Neuronal stem cell (in vitro differentiated cells): ENCODE data around the gene TCF4.

Experiments
- DNase-seq: peaks from one replicate; pipeline ENCODE4 v3.0.0-alpha.2; 2013; ENCODE audit warnings: low spot score
- H2AFZ ChIP-seq: one replicate; pipeline ENCODE4 v1.6.1; 2013; ENCODE audit warnings: mild to moderate bottlenecking, low read length, inconsistent platforms
- H2AK5ac ChIP-seq: 2 replicates; pipeline ENCODE4 v1.6.1; 2013; ENCODE audit warnings: low read depth, mild to moderate bottlenecking, inconsistent platforms, low read length, moderate library complexity, mixed read lengths
- H2BK120ac ChIP-seq: 2 replicates; pipeline ENCODE4 v1.6.1; 2013; ENCODE audit warnings: low read depth, mild to moderate bottlenecking, inconsistent platforms, low read length, moderate library complexity, mixed read lengths
- H2BK12ac ChIP-seq: one replicate; pipeline ENCODE4 v1.6.1; 2013; ENCODE audit warnings: low read length, inconsistent platforms
- H2BK15ac ChIP-seq: 2 replicates; pipeline ENCODE4 v1.6.1; 2013; ENCODE audit warnings: mild to moderate bottlenecking, low read length, inconsistent platforms, mixed read lengths
- H2BK5ac ChIP-seq: one replicate; pipeline ENCODE4 v1.6.1; 2013; ENCODE audit warnings: inconsistent platforms, mild to moderate bottlenecking, low read length, moderate library complexity
- H3K14ac ChIP-seq: one replicate; pipeline ENCODE4 v1.6.1; 2013; ENCODE audit warnings: low read length, inconsistent platforms
- H3K18ac ChIP-seq: 2 replicates; pipeline ENCODE4 v1.6.1; 2013; ENCODE audit warnings: low read length, inconsistent platforms
- H3K23ac ChIP-seq: 2 replicates; pipeline ENCODE4 v1.6.1; 2013; ENCODE audit warnings: low read depth, mild to moderate bottlenecking, mixed read lengths, low read length, inconsistent platforms; ENCODE audit not compliant: poor library complexity
- H3K27ac ChIP-seq: replicated peaks from 3 replicates; pipeline ENCODE4 v1.5.1; 2013; ENCODE audit warnings: low read length, inconsistent platforms
- H3K27me3 ChIP-seq, 3 experiments: 2 replicates each; pipeline ENCODE4 v1.6.1; 2013; ENCODE audit warnings: low read length in 3 of 3, mild to moderate bottlenecking in 2 of 3, inconsistent platforms in 1 of 3, low read depth in 1 of 3, mixed read lengths in 1 of 3, moderate library complexity in 1 of 3; ENCODE audit not compliant: control insufficient read depth in 3 of 3, insufficient read depth in 3 of 3
- H3K36me3 ChIP-seq, 2 donors: replicated peaks in 1 of 2; 2 replicates each; pipeline ENCODE4 v1.6.1; 2013; ENCODE audit warnings: low read length in 2 of 2; ENCODE audit not compliant: control insufficient read depth in 2 of 2, insufficient read depth in 2 of 2
- H3K4ac ChIP-seq: 2 replicates; pipeline ENCODE4 v1.6.1; 2013; ENCODE audit warnings: inconsistent platforms, mild to moderate bottlenecking, low read length, moderate library complexity
- H3K4me1 ChIP-seq, 2 donors: 1 replicate in 1 of 2; 2 replicates in 1 of 2; pipeline ENCODE4 v1.6.1; 2013; ENCODE audit warnings: low read length in 2 of 2, low read depth in 1 of 2; ENCODE audit not compliant: control insufficient read depth in 2 of 2, insufficient read depth in 1 of 2
- H3K4me2 ChIP-seq: one replicate; pipeline ENCODE4 v1.6.1; 2013; ENCODE audit warnings: mild to moderate bottlenecking, low read length, inconsistent platforms; ENCODE audit not compliant: insufficient read depth, poor library complexity, severe bottlenecking
- H3K4me3 ChIP-seq, 2 donors: 2 replicates each; pipeline ENCODE4 v1.5.1; 2013; ENCODE audit warnings: low read length in 2 of 2, mild to moderate bottlenecking in 2 of 2, inconsistent platforms in 1 of 2, moderate library complexity in 1 of 2
- H3K79me1 ChIP-seq: one replicate; pipeline ENCODE4 v1.6.1; 2013; ENCODE audit warnings: low read depth, mild to moderate bottlenecking, inconsistent platforms, low read length, moderate library complexity
- H3K9ac ChIP-seq: one replicate; pipeline ENCODE4 v1.6.1; 2013; ENCODE audit warnings: mild to moderate bottlenecking, low read depth, low read length, inconsistent platforms; ENCODE audit not compliant: poor library complexity
- H3K9me3 ChIP-seq, 2 donors: replicated peaks in 1 of 2; 2 replicates each; pipeline versions ENCODE3 to v1.6.1; 2013; ENCODE audit warnings: low read length in 2 of 2, mild to moderate bottlenecking in 2 of 2, inconsistent platforms in 1 of 2, low read depth in 1 of 2, mixed read lengths in 1 of 2, moderate library complexity in 1 of 2; ENCODE audit not compliant: control insufficient read depth in 2 of 2, insufficient read depth in 1 of 2
- H4K8ac ChIP-seq: one replicate; pipeline ENCODE4 v1.6.1; 2013; ENCODE audit warnings: low read depth, mild to moderate bottlenecking, inconsistent platforms, low read length, moderate library complexity
- H4K91ac ChIP-seq: one replicate; pipeline ENCODE4 v1.6.1; 2013; ENCODE audit warnings: low read length, low read depth, mild to moderate bottlenecking, inconsistent platforms; ENCODE audit not compliant: poor library complexity
- WGBS, 2 donors: extraction: QIAGEN DNeasy Blood & Tissue Kit; methylation state at CpG; one replicate each; pipeline ENCODE4 v1.1.7; 2013; ENCODE audit warnings: missing lambda C conversion rate in 2 of 2, mixed read lengths in 1 of 2; ENCODE audit not compliant: insufficient read length in 2 of 2, insufficient replicate concordance in 1 of 2; ENCODE audit errors: extremely low coverage in 2 of 2; 5-methylcytosine and 5-hydroxymethylcytosine counted together

TCF4 gene

GRCh38 chr18:55489034-55489986 lies 98.7 kb downstream of the TCF4 start:
- no peak overlapping the region for H4K91ac ChIP-seq
- no peak overlapping the region for H2BK120ac ChIP-seq
- H3K79me1 ChIP-seq: peaks cover 3% of the 10 kb centered on the region
- H2AFZ ChIP-seq: no peak overlapping the region
- no peak for DNase-seq
- no peaks in the 10 kb centered on the region for H3K27me3 ChIP-seq
- no peak overlapping the region for H3K18ac ChIP-seq
- H3K9me3 ChIP-seq: no peaks in the 10 kb centered on the region
- H3K4me2 ChIP-seq: no peak overlapping the region
- H3K23ac ChIP-seq: no peak overlapping the region
- peaks cover 0 to 3% of the 10 kb centered on the region in 2 donors for H3K36me3 ChIP-seq
- no peak overlapping the region for H2BK15ac ChIP-seq
- H2BK5ac ChIP-seq: no peak overlapping the region
- no peak overlapping the region for H3K4me3 ChIP-seq
- H3K4ac ChIP-seq: no peak overlapping the region
- no peak overlapping the region for H2BK12ac ChIP-seq
- WGBS, 2 donors: no CpG with 5 or more reads among the region's 10 CpGs
- no peak overlapping the region for H2AK5ac ChIP-seq
- no peak overlapping the region for H4K8ac ChIP-seq
- H3K4me1 ChIP-seq: peaks cover 10 to 13% of the 10 kb centered on the region in 2 donors
- H3K27ac ChIP-seq: no peak overlapping the region
- no peak overlapping the region for H3K9ac ChIP-seq
- H3K14ac ChIP-seq: no peak overlapping the region

GRCh38 chr18:55488473-55488872 lies 99.5 kb downstream of the TCF4 start:
- Histone ChIP-seq H2BK15ac (no peak overlapping the region), H2AFZ (no peak overlapping the region), H3K4me1 (peaks cover 10 to 13% of the 10 kb centered on the region in 2 donors), H3K4me3 (no peak overlapping the region), H2BK5ac (no peak overlapping the region), H3K9ac (no peak overlapping the region), H3K27me3 (no peaks in the 10 kb centered on the region), H3K27ac (no peak overlapping the region), H4K91ac (no peak overlapping the region), H3K4ac (no peak overlapping the region), H3K23ac (no peak overlapping the region), H2BK120ac (no peak overlapping the region), H2BK12ac (no peak overlapping the region), H3K14ac (no peak overlapping the region), H3K36me3 (peaks cover 0 to 3% of the 10 kb centered on the region in 2 donors), H4K8ac (no peak overlapping the region), H3K4me2 (no peak overlapping the region), H3K9me3 (no peaks in the 10 kb centered on the region), H3K79me1 (peaks cover 3% of the 10 kb centered on the region), H3K18ac (no peak overlapping the region), H2AK5ac (no peak overlapping the region)
- no peak for DNase-seq
- no CpG with 5 or more reads among the region's 2 CpGs for WGBS, 2 donors

GRCh38 chr18:55487997-55488396 lies 100.0 kb downstream of the TCF4 start:
- Histone ChIP-seq H3K4ac (no peak overlapping the region), H2BK12ac (no peak overlapping the region), H3K79me1 (peaks cover 3% of the 10 kb centered on the region), H2AFZ (no peak overlapping the region), H2BK15ac (no peak overlapping the region), H2AK5ac (no peak overlapping the region), H3K4me2 (no peak overlapping the region), H3K9me3 (no peaks in the 10 kb centered on the region), H3K27ac (no peak overlapping the region), H3K36me3 (peaks cover 0 to 4% of the 10 kb centered on the region in 2 donors), H2BK5ac (no peak overlapping the region), H3K4me3 (no peak overlapping the region), H4K8ac (no peak overlapping the region), H3K27me3 (no peaks in the 10 kb centered on the region), H3K14ac (no peak overlapping the region), H2BK120ac (no peak overlapping the region), H3K18ac (no peak overlapping the region), H4K91ac (no peak overlapping the region), H3K23ac (no peak overlapping the region), H3K9ac (no peak overlapping the region), H3K4me1 (peaks cover 10 to 13% of the 10 kb centered on the region in 2 donors)
- no peak for DNase-seq
- WGBS, 2 donors: no CpG with 5 or more reads among the region's 4 CpGs

DNA sequence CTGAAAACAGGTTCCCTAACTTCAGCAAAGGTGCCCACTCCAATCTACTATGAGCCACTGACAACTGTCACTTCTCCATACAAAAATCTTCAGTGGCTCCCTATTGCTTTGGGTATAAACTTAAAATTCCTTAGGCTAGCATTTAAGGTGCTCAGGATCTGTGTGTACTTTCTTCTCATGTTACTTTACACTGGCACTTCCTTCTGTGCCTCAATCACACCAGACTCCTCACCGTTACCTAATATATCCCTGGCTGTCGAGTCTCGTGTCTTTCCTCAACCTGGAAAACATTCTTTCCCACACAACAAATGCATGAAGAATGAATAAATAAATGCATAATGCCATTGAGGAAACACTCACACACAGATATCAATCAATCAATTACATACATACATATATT lies 101.1 kb downstream of the TCF4 start:
- Histone ChIP-seq H3K14ac (no peak overlapping the region), H4K91ac (no peak overlapping the region), H2AFZ (no peak overlapping the region), H3K9ac (no peak overlapping the region), H3K4me2 (no peak overlapping the region), H4K8ac (no peak overlapping the region), H3K4me3 (no peak overlapping the region), H3K23ac (no peak overlapping the region), H3K4me1 (peaks cover 10 to 13% of the 10 kb centered on the region in 2 donors), H3K79me1 (peaks cover 3% of the 10 kb centered on the region), H3K27ac (no peak overlapping the region), H2BK120ac (no peak overlapping the region), H2BK15ac (no peak overlapping the region), H3K36me3 (peaks cover 2 to 9% of the 10 kb centered on the region in 2 donors), H3K27me3 (no peaks in the 10 kb centered on the region), H3K4ac (no peak overlapping the region), H3K18ac (no peak overlapping the region), H2BK5ac (no peak overlapping the region), H3K9me3 (no peaks in the 10 kb centered on the region), H2BK12ac (no peak overlapping the region), H2AK5ac (no peak overlapping the region)
- no CpG with 5 or more reads among the region's 3 CpGs for WGBS, 2 donors
- no peak for DNase-seq
